ENCODE data around the gene XPNPEP1. TPM values are rescaled to one million over a fixed set of nuclear protein-coding genes. Genes with fewer than 3 reads are reported as not detected.

Gene XPNPEP1
- total RNA-seq, 4 donors from 2014 or later = 64.9 to 97.7 (median 81.9) TPM

DNA sequence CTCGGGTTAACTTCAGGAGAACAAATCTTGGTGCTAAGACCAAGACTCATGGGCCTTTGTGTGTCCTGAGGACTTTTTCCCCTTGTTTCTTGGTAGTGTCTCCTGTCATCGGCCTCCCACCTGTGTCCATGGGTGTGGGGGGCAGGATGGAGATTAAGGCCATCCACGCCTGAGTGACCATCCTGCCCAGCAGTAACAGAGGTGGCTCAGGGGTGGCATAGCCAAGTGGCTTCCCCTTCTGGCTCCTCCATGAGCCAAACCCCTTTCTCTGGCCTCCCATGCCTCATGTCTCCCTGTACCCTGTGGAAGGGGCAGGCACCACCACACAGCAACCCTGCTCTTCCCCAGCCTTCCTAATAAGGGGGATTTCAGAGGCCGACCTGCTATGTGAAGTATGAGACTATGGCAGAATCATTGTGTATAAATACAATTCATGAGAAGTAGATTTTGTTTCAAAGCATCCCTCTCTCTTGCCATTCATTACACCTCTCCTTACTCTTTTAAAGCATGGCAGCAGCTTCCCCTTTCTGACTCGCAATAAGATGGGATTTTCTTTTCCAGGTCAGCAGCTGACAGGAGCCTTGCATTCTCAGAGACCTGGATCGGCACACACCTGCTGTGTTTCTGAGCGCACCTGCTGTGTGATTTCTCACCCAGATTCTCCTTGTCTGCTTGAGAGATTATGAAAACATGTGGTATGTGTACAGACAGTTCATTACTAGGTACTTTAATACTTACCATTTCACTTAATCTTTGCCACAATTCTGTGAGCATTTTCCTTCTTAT, 102.5 kb downstream of the XPNPEP1 start:
- TF ChIP-seq, protein P1, sequence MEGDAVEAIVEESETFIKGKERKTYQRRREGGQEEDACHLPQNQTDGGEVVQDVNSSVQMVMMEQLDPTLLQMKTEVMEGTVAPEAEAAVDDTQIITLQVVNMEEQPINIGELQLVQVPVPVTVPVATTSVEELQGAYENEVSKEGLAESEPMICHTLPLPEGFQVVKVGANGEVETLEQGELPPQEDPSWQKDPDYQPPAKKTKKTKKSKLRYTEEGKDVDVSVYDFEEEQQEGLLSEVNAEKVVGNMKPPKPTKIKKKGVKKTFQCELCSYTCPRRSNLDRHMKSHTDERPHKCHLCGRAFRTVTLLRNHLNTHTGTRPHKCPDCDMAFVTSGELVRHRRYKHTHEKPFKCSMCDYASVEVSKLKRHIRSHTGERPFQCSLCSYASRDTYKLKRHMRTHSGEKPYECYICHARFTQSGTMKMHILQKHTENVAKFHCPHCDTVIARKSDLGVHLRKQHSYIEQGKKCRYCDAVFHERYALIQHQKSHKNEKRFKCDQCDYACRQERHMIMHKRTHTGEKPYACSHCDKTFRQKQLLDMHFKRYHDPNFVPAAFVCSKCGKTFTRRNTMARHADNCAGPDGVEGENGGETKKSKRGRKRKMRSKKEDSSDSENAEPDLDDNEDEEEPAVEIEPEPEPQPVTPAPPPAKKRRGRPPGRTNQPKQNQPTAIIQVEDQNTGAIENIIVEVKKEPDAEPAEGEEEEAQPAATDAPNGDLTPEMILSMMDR (IDR thresholded peaks at IDR 0.05; ENCODE audit: low read depth) = no peak

GRCh38 chr10:109819807-109820206, 103.5 kb downstream of the XPNPEP1 start:
- TF ChIP-seq, protein P1 (IDR thresholded peaks at IDR 0.05; ENCODE audit: low read depth) = no peak

Small RNAs within 50 kb of the gene (small RNA-seq; reads per million reads assigned to genes)
- gene RNU4-5P = not detected

Other genes with a start within 250 kb of the XPNPEP1 start
- 100 to 1,000 TPM; 139 to 654 (median 170) TPM for gene ADD3, start 84.5 kb upstream of the XPNPEP1 start, total RNA-seq